ENCODE data around the gene ZNF689. TPM values are rescaled to one million over a fixed set of nuclear protein-coding genes. Genes with fewer than 3 reads are reported as not detected.

ZNF689 gene
- total and polyA plus RNA-seq, 2 of the 13 experiments (the other 11 are each of a cell fraction or from before 2014, with no cell fraction given) = 9.7 to 19.5 TPM

- no peak for TF ChIP-seq IRF9 (CRISPR knock-in tag; IDR thresholded peaks at IDR 0.05; ENCODE audit: borderline replicate concordance)
- TF ChIP-seq ZNF530 (CRISPR knock-in tag; IDR thresholded peaks at IDR 0.05; ENCODE audit: low read depth) = no peak
- no peak for TF ChIP-seq ZFP41 (CRISPR knock-in tag; IDR thresholded peaks at IDR 0.05; ENCODE audit: borderline replicate concordance)
- TF ChIP-seq MTA1 (CRISPR knock-in tag; IDR thresholded peaks at IDR 0.05; ENCODE audit: borderline replicate concordance) = peak; percentile 35; the same call in 1 of the 2 replicates
- TF ChIP-seq MTA3 (CRISPR knock-in tag; IDR thresholded peaks at IDR 0.05) = no peak
- no peak for TF ChIP-seq NFATC3 (CRISPR knock-in tag; IDR thresholded peaks at IDR 0.05)
- TF ChIP-seq NFE2L2 (IDR thresholded peaks at IDR 0.05; ENCODE audit: low read length) = no peak
- 0 out of 2 replicates have a peak, but pooled peaks have one; percentile 18 for TF ChIP-seq HNRNPL (IDR thresholded peaks at IDR 0.05; ENCODE audit: low read depth, low read length)
- TF ChIP-seq ATF3 (CRISPR knock-in tag; IDR thresholded peaks at IDR 0.05) = no peak
- no peak for TF ChIP-seq ZNF232 (CRISPR knock-in tag; IDR thresholded peaks at IDR 0.05; ENCODE audit: borderline replicate concordance)
- peak; percentile 59 for TF ChIP-seq SRSF4 (IDR thresholded peaks at IDR 0.05; ENCODE audit: low read depth, low read length, poor library complexity, severe bottlenecking)
- TF ChIP-seq KLF16 (CRISPR knock-in tag; IDR thresholded peaks at IDR 0.05) = no peak
- TF ChIP-seq ZXDC (CRISPR knock-in tag; IDR thresholded peaks at IDR 0.05) = no peak
- TF ChIP-seq ZNF280D (CRISPR knock-in tag; IDR thresholded peaks at IDR 0.05) = no peak
- no peak for TF ChIP-seq TBX3 (IDR thresholded peaks at IDR 0.05; ENCODE audit: borderline replicate concordance)
- TF ChIP-seq SP5 (CRISPR knock-in tag; IDR thresholded peaks at IDR 0.05; ENCODE audit: borderline replicate concordance, low read depth) = no peak
- TF ChIP-seq ZNF276 (CRISPR knock-in tag; IDR thresholded peaks at IDR 0.05; ENCODE audit: low read depth) = no peak
- TF ChIP-seq ZC3H13 (CRISPR knock-in tag; IDR thresholded peaks at IDR 0.05) = peak; percentile 12; the same call in 1 of the 2 replicates
- no peak for TF ChIP-seq NR1H2 (CRISPR knock-in tag; IDR thresholded peaks at IDR 0.05; ENCODE audit: borderline replicate concordance, low read depth)
Measured at GRCh38 chr16:30555315-30556124, 54.7 kb downstream of the ZNF689 start (continued).

Data from HepG2 (cell line).